Liver (tissue), 3 donors: ENCODE data around the gene SWSAP1.

Source experiments
- ATF3 ChIP-seq: IDR thresholded peaks from 2 replicates; pipeline ENCODE4 v1.6.1; 2016; ENCODE audit warnings: antibody characterized with exemption
- CTCF ChIP-seq: fragments of 150-350 bp; IDR thresholded peaks from 2 replicates; pipeline ENCODE4 v1.5.1; 2017; ENCODE audit warnings: improper control_type of control experiment, low read depth, low read length; ENCODE audit not compliant: missing input control
- HNF4A ChIP-seq, 2 donors: conservative IDR thresholded peaks; 2 replicates each; pipeline ENCODE4 v1.6.1; 2016; ENCODE audit warnings: antibody characterized with exemption in 2 of 2, mild to moderate bottlenecking in 2 of 2
- JUND ChIP-seq, 2 donors: IDR thresholded peaks; 2 replicates each; pipeline ENCODE4 v1.6.1; 2016; ENCODE audit warnings: antibody characterized with exemption in 2 of 2
- MAX ChIP-seq: IDR thresholded peaks from 2 replicates; pipeline ENCODE4 v1.6.1; 2016; ENCODE audit warnings: antibody characterized with exemption
- NR2F2 ChIP-seq: IDR thresholded peaks from 2 replicates; pipeline ENCODE4 v1.6.1; 2016; ENCODE audit warnings: antibody characterized with exemption
- RAD21 ChIP-seq, 2 donors: IDR thresholded peaks; 2 replicates each; pipeline ENCODE4 v1.6.1; 2016; ENCODE audit warnings: antibody characterized with exemption in 2 of 2, mild to moderate bottlenecking in 2 of 2
- REST ChIP-seq: IDR thresholded peaks from 2 replicates; pipeline ENCODE4 v1.6.1; 2016; ENCODE audit warnings: antibody characterized with exemption, mild to moderate bottlenecking
- SP1 ChIP-seq: IDR thresholded peaks from 2 replicates; pipeline ENCODE4 v1.6.1; 2018; ENCODE audit warnings: antibody characterized with exemption, mild to moderate bottlenecking
- TAF1 ChIP-seq: conservative IDR thresholded peaks from 2 replicates; pipeline ENCODE4 v1.6.1; 2016; ENCODE audit warnings: antibody characterized with exemption, mild to moderate bottlenecking
- YY1 ChIP-seq: IDR thresholded peaks from 2 replicates; pipeline ENCODE4 v1.6.1; 2016; ENCODE audit warnings: antibody characterized with exemption, mild to moderate bottlenecking
- ZBTB33 ChIP-seq: IDR thresholded peaks from 2 replicates; pipeline ENCODE4 v1.6.1; 2016; ENCODE audit warnings: antibody characterized with exemption
- donor health status: healthy.
- donor health status: healthy.

DNA sequence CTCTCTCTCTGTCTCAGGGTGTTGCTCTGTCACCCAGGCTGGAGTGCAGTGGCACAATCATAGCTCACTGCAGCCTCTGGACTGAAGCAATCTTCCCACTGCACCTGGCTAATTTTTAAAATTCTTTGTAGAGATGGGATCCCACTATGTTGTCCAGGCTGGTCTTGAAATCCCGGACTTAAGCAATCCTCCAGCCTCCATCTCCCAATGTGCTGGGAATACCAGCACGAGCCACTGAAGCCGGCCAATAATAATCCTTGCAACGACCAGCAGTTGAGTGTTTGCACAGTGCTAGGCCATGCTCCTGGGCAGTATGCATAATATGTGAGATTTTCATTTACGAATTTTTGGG, 10.3 kb downstream of the SWSAP1 start:
- no peak for TF ChIP-seq CTCF
- no peak for TF ChIP-seq REST
- TF ChIP-seq RAD21 (IDR thresholded peaks at IDR 0.05), result no peak
- TF ChIP-seq SP1, result no peak
- no peak for TF ChIP-seq TAF1
- TF ChIP-seq HNF4A (conservative IDR thresholded peaks at IDR 0.05), result no peak
- no peak for TF ChIP-seq NR2F2
- no peak for TF ChIP-seq JUND (IDR thresholded peaks at IDR 0.05)
- no peak for TF ChIP-seq YY1
- TF ChIP-seq ZBTB33, result no peak
- TF ChIP-seq MAX, result no peak
- TF ChIP-seq ATF3, result no peak
